Putamen (tissue), 1 donor: ENCODE data around the gene CGNL1.

Source experiments
- DNase-seq: peaks from one replicate; pipeline ENCODE4 v3.0.0-alpha.2; 2016; ENCODE audit warnings: low spot score

Gene CGNL1

GRCh38 chr15:57525581-57525980, 149.3 kb downstream of the CGNL1 start:
- no peak for DNase-seq

DNA sequence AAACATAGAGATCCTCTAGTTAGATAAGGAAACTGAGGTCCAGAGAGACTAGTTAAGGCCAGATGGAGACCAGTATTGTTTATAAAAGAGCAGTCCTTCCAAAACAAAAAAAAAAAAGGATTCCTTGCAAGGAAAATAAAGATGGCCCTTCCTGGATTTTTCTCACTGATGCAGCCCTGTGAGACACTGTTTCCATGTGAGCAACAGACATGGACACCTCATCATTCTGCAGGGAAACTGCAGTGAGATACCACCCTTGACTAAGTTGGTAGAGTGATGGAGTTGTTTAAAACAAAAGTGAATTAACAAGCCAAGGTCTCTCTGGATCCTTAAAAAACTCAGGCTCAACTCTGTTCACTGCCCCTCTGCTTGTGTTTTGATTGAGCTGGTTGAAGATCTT, 149.8 kb downstream of the CGNL1 start:
- no peak for DNase-seq

DNA sequence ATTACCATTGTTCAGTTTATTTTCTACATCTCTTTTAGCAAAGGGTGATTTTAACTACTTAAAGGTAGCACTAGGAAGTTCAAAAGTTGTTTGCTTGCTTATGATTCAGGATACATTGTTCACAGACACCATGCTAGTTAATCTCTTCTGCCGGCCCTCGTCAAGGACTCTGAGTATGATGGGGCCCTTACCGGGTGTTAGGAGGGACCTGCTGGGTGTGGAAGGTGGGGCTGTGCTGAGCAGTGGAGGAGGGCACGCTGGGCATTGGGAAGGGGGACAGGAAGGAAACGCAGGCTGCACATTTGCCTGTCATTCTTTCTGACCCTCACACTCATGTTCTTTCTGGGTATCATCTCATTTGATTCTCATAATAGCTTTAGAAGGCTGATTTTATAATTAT, 150.3 kb downstream of the CGNL1 start:
- no peak for DNase-seq

GRCh38 chr15:57527382-57528091, 151.2 kb downstream of the CGNL1 start:
- peak; percentile 65 for DNase-seq

GRCh38 chr15:57528940-57529565, 152.7 kb downstream of the CGNL1 start:
- DNase-seq, result no peak

DNA sequence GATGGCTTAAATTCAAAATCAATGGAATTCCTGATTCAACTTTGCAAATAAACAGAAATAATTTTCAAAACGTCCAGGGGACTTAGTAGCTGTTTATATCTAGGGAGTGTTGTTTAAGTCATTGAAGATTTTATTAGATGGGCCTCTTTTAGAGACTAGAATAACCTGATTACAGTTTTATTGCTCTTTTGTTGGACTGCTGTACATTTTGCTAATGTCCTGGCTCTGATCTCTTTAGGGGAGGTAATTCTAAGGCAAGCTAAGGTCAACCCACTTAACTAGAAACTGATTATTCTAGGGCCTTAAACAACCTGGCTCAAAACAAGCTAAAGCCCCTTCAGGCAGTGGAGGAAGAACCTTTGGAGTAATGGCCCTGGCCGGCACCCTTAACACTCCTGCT, 153.4 kb downstream of the CGNL1 start:
- no peak for DNase-seq

GRCh38 chr15:57532731-57533447, 156.6 kb downstream of the CGNL1 start:
- DNase-seq, result no peak

GRCh38 chr15:57533448-57533799, 157.1 kb downstream of the CGNL1 start:
- DNase-seq, result no peak

- no peak for DNase-seq
Measured at GRCh38 chr15:57534281-57534680, 158.0 kb downstream of the CGNL1 start.

GRCh38 chr15:57537072-57537471, 160.8 kb downstream of the CGNL1 start:
- DNase-seq, result no peak

GRCh38 chr15:57537488-57538264, 161.4 kb downstream of the CGNL1 start:
- no peak for DNase-seq

DNA sequence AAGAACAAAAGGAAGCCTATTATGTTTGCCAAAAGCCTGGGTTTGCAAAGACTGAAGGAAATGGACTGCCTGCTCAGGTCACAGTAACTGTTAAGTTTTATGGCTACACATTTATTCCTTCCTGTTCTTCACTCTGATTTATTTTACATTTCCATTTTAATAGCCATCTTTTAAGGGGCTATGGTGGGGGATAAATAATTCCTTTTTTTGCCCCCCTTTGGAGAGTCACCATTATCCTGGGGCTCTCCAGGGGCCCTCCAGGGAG, 161.9 kb downstream of the CGNL1 start:
- no peak for DNase-seq

DNA sequence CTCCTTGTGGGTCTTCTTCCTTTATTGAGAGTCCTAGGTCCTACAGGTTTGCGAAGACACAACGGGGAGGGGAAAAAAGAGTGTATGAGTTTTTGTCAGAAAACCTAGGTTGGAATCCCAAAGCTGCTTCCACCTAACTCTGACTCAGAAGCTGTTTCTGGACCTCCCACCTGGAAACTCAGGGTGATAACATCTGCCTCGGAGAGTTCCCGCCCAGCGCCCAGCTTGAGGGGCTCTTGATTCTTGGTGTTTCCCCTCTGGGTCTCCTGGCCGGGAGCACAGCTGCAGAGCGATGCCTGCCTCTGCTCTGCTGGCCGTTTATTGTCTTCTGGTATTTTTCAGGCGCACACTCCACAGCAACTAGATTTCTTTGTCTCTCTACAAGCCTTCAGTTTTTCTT, 162.5 kb downstream of the CGNL1 start:
- DNase-seq, result no peak

DNA sequence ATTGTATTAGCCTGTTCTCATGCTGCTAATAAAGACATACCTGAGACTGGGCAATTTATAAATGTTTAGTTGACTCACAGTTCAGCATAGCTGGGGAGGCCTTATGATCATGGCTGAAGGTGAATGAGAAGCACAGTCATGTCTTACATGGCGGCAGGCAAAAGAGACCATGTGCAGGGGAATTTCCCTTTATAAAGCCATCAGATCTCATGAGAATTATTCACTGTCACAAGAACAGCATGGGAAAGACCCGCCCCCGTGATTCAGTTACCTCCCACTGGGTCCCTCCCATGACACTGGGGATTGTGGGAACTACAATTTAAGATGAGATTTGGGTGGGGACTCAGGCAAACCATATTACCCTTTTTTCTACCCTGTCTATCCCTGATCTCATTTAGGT, 163.9 kb downstream of the CGNL1 start:
- no peak for DNase-seq

- no peak for DNase-seq
Measured at GRCh38 chr15:57540736-57541135, 164.4 kb downstream of the CGNL1 start.

- no peak for DNase-seq
Measured at GRCh38 chr15:57541271-57541670, 165.0 kb downstream of the CGNL1 start.

DNA sequence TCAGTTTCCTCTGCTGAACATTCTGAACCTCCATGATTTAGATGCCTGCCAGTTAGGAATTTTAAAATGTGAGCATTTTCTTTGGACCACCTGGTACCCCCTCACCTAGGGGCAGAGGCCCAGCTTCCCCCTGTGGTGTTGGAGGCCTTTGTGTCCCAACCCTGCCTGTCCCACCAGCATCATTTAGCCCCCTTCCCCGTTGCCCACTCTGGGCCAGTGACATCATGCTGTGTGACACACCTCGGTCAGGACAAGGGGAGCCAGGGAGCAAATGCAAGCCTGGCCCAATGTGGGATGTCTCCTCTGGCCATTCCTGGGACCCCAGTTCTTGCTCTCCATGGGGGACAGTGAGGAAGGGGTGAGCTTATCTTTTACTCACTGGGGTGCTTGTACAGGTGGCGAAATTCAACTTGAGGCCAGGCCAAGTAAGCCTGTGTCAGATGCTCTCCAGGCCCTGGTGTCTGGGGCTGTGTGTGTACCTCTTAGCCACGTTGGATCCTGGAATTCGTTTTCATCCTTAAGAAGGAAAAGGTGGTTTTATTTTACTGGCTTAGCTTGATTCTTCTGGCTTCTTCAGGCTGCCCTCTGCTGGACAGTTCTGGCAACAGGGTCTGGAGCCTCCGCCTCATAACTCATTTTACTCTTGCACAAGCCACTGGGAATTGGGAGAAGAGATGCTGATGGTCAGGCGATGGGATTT, 165.7 kb downstream of the CGNL1 start:
- no peak for DNase-seq

GRCh38 chr15:57542505-57542817, 166.2 kb downstream of the CGNL1 start:
- DNase-seq, result no peak

DNA sequence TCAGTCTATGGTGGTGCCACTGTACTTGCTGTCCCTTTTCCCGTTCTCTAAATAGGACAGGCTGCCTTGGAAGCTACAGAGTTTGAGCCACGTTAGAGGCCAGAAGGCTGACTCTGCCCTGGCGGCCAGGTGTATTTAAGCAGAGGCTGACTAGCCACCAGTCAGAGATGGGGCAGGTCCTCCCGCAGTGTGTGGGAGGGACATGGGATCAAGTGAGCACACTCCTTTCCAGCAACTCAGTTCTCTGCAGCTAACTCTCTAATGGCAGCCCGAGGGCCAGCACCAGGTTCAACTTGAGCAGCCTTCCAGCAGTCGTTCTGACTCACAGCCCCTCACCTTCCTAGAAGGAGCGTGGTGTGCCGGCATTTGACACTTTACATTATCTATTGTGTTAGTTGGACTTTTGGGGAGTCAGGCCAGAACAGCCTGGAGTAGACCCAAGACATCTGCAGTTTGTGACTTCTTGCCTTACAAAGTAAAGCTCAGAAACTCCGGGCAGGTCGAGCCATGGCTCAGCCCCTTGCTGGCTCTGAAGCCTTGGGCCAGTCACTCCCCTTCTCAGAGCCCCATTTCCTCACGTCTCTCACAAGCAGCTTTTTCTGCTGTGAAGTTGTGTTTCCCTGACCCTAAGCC, 168.7 kb downstream of the CGNL1 start:
- no peak for DNase-seq

DNA sequence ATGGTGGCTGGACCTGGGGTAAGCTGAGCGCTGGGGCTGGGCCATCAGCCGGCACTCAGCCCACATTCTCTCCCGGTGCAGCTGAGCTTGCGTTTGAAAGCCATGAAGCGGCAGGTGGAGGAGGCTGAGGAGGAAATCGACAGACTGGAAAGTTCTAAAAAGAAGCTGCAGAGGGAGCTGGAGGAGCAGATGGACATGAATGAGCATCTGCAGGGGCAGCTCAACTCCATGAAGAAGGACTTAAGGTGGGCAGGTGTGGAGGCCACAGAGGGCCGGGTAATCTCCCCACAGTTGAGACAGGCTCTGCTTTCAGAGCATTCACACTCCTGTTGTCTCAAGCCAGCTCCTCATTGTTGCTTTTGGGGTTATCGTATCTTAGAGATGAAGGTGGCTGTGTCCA, 169.7 kb downstream of the CGNL1 start:
- no peak for DNase-seq

DNA sequence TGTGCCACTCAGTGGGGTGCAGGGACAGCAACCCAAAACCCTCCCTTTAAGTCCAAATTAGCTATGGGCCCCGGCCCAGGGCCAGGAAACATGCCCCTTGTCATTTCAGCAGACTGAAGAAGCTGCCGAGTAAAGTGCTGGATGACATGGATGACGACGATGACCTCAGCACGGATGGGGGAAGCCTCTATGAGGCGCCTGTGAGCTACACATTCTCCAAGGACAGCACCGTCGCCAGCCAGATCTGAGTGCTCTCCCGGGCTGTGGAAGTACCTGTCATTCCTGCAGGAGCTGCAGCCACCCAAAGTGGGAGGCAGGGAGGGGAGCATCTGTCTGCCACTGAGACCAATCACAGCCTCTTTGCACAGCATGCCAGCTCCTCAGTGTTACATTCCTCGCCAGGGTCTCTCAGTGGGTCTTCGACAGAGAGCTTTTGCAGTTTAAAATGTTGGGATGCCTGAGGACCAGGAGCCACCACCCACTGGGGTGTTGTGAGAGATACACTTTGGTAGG, 171.0 kb downstream of the CGNL1 start:
- no peak for DNase-seq

- no peak for DNase-seq
Measured at GRCh38 chr15:57548351-57548750, 172.0 kb downstream of the CGNL1 start.
